ENCODE measurements around the gene HS3ST6. TPM values are rescaled to one million over a fixed set of nuclear protein-coding genes. Genes with fewer than 3 reads are reported as not detected.

Gene HS3ST6
- total and polyA plus RNA-seq, 9 of the 15 experiments (the other 6 are each of a cell fraction or from before 2014, with no cell fraction given), result not detected

DNA sequence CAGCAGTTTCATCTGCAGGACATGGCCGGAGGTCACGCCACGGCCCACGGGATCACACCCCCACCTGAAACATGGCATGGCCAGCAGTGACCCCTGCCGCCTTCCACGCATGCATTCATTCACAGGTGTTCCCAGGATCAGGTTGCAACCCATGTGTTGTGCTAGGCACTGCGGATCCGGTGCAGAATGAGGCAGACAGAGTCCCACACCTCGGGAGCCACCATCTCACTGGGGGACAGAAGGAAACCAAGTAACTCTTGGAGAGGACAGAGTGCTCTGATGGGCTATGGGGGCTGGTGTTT lies 29.1 kb upstream of the HS3ST6 start:
- Histone ChIP-seq H3K27ac (ENCODE audit: extremely low read depth, low read depth, low read length) (no peak overlapping the region), H3K9me1 (ENCODE audit: control insufficient read depth, insufficient read depth, low read length) (no peaks in the 10 kb centered on the region), H3K4me1 (replicated peaks in 1 of 2; ENCODE audit: control insufficient read depth in 2 of 2, insufficient read depth in 2 of 2, low read length in 2 of 2) (peaks cover 17 to 59% of the 10 kb centered on the region in 2 experiments), H3K79me2 (ENCODE audit: control insufficient read depth, insufficient read depth, low read length) (peaks cover 8% of the 10 kb centered on the region), H3K4me2 (ENCODE audit: insufficient read depth, low read length) (no peak overlapping the region), H3K4me3 (no peak overlapping the region), H4K20me1 (replicated peaks; ENCODE audit: control insufficient read depth, insufficient read depth, low read length) (no peaks in the 10 kb centered on the region), H3K27me3 (ENCODE audit: control insufficient read depth in 2 of 2, insufficient read depth in 2 of 2, low read length in 2 of 2) (no peaks in the 10 kb centered on the region), H3K36me3 (ENCODE audit: control insufficient read depth, insufficient read depth, low read length) (no peaks in the 10 kb centered on the region), H3K9me3 (replicated peaks; ENCODE audit: control insufficient read depth, insufficient read depth, low read depth, low read length) (no peaks in the 10 kb centered on the region), H2AFZ (ENCODE audit: low read depth, low read length) (no peak overlapping the region), H3K9ac (ENCODE audit: insufficient read depth in 1 of 2, low read depth in 2 of 2, low read length in 2 of 2) (peak overlapping the region in 1 of 2 experiments; percentile 48; a peak in 2 of 4 replicates)
- intact Hi-C loops (cut with micrococcal nuclease), result no loop called here
- no TSS peak for BruUV-seq (replicated peaks)
- POLR2A ChIA-PET, result interaction anchor here (0.5 to 2.9 kb wide), 3 partner anchors 16 to 1925 kb away, joined by 3 to 27 read pairs (median 4); partner anchors contain the start of gene RPS2
- 40% methylated on average over 9 of the region's 9 CpGs for WGBS (ENCODE audit: insufficient coverage, low coverage, missing lambda C conversion rate)
- no peak for DNase-seq (ENCODE audit: extremely low read depth in 1 of 4, low spot score in 3 of 4)
- CTCF ChIA-PET (ENCODE audit: low intra/inter-chr PET ratio), result no interaction called here
- no peak for FAIRE-seq
- in situ Hi-C loops (cut with MboI), result no loop called here
- ATAC-seq, result no peak
- TF ChIP-seq ZKSCAN3 (CRISPR knock-in tag; IDR thresholded peaks at IDR 0.05) (no peak), NR2F6 (CRISPR knock-in tag; IDR thresholded peaks at IDR 0.05) (no peak), HMGXB4 (CRISPR knock-in tag; IDR thresholded peaks at IDR 0.05) (no peak), ZNF217 (CRISPR knock-in tag; IDR thresholded peaks at IDR 0.05) (no peak), SETDB1 (IDR thresholded peaks at IDR 0.05; ENCODE audit: low read length) (no peak), MAFF (IDR thresholded peaks at IDR 0.05; ENCODE audit: low read length) (no peak), EWSR1 (IDR thresholded peaks at IDR 0.05; ENCODE audit: borderline replicate concordance, low read depth, partially characterized antibody) (no peak), ZBTB1 (CRISPR knock-in tag; IDR thresholded peaks at IDR 0.05; ENCODE audit: borderline replicate concordance, low read depth) (no peak), GABPB1 (CRISPR knock-in tag; IDR thresholded peaks at IDR 0.05) (no peak), ZNF174 (CRISPR knock-in tag; IDR thresholded peaks at IDR 0.05) (no peak), HMGN3 (IDR thresholded peaks at IDR 0.05; ENCODE audit: borderline replicate concordance, extremely low read depth, insufficient read length, low read depth, low read length) (no peak), U2AF2 (optimal IDR thresholded peaks at IDR 0.05; ENCODE audit: low read depth, low read length) (no peak), NR1H2 (CRISPR knock-in tag; IDR thresholded peaks at IDR 0.05) (no peak), KAT2B (IDR thresholded peaks at IDR 0.05; ENCODE audit: low read depth, low read length) (no peak), RCOR1 (IDR thresholded peaks at IDR 0.05; ENCODE audit: borderline replicate concordance in 1 of 2, low read depth in 2 of 2, low read length in 2 of 2) (no peak), ETV6 (IDR thresholded peaks at IDR 0.05; ENCODE audit: borderline replicate concordance in 1 of 2, low read depth in 2 of 2, low read length in 1 of 2) (no peak), ETV6 (CRISPR knock-in tag; IDR thresholded peaks at IDR 0.05; ENCODE audit: borderline replicate concordance) (no peak), DACH1 (IDR thresholded peaks at IDR 0.05; ENCODE audit: partially characterized antibody) (no peak), ZNF445 (CRISPR knock-in tag; IDR thresholded peaks at IDR 0.05; ENCODE audit: low read depth) (no peak)
- TF ChIP-seq, protein P1, sequence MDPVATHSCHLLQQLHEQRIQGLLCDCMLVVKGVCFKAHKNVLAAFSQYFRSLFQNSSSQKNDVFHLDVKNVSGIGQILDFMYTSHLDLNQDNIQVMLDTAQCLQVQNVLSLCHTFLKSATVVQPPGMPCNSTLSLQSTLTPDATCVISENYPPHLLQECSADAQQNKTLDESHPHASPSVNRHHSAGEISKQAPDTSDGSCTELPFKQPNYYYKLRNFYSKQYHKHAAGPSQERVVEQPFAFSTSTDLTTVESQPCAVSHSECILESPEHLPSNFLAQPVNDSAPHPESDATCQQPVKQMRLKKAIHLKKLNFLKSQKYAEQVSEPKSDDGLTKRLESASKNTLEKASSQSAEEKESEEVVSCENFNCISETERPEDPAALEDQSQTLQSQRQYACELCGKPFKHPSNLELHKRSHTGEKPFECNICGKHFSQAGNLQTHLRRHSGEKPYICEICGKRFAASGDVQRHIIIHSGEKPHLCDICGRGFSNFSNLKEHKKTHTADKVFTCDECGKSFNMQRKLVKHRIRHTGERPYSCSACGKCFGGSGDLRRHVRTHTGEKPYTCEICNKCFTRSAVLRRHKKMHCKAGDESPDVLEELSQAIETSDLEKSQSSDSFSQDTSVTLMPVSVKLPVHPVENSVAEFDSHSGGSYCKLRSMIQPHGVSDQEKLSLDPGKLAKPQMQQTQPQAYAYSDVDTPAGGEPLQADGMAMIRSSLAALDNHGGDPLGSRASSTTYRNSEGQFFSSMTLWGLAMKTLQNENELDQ (CRISPR knock-in tag; IDR thresholded peaks at IDR 0.05; ENCODE audit: borderline replicate concordance), result no peak
